SK-N-SH (cell line): ENCODE results near the gene RFX2. TPM values are rescaled to one million over a fixed set of nuclear protein-coding genes. Genes with fewer than 3 reads are reported as not detected.

Experiments
- CTCF ChIA-PET: fragments of 300-600, 350-600 bp; formaldehyde crosslinking; extraction: SDS; loops from one replicate; lab custom pipeline; 2021; lab: Yijun Ruan, JAX
- POLR2A ChIA-PET: fragments of 350-600 bp; sonication (Branson Sonifier 250); formaldehyde crosslinking; extraction: SDS; loops from one replicate; lab custom pipeline; 2020; ENCODE audit warnings: antibody characterized with exemption, inconsistent platforms; lab: Yijun Ruan, JAX
- DNase-seq: peaks from one replicate; pipeline ENCODE4 v3.0.0; 2012
- H2AFZ ChIP-seq: fragments of 200-600 bp; sonication (generic); 2 replicates; pipeline ENCODE4 v1.8.1; 2016; ENCODE audit warnings: antibody characterized with exemption, mild to moderate bottlenecking, low read depth
- H3F3A ChIP-seq: fragments of 200-600 bp; sonication (generic); replicated peaks from 2 replicates; pipeline ENCODE3; 2016; ENCODE audit warnings: antibody characterized with exemption, mild to moderate bottlenecking; ENCODE audit not compliant: insufficient read depth
- H3K27ac ChIP-seq, 2 experiments: fragments of 200-500 bp in 1 of 2; fragments of 200-600 bp in 1 of 2; sonication (Bioruptor generic) in 1 of 2; sonication (generic), shearing (Covaris generic) in 1 of 2; 2 replicates each; pipeline versions ENCODE4 v1.5.1 to v1.6.1; 2014 to 2016; ENCODE audit warnings: low read depth in 2 of 2, inconsistent platforms in 1 of 2, low read length in 1 of 2, mild to moderate bottlenecking in 1 of 2, mixed read lengths in 1 of 2
- H3K27me3 ChIP-seq: fragments of 200-600 bp; sonication (generic), shearing (Covaris generic); 2 replicates; pipeline ENCODE4 v1.6.1; 2016; ENCODE audit warnings: mixed run types; ENCODE audit not compliant: insufficient read depth
- H3K36me3 ChIP-seq, 2 experiments: fragments of 200-500 bp in 1 of 2; fragments of 200-600 bp in 1 of 2; sonication (Bioruptor generic) in 1 of 2; sonication (generic) in 1 of 2; replicated peaks in 1 of 2; 2 replicates each; pipeline versions ENCODE3 to v1.5.1; 2014 to 2016; ENCODE audit warnings: low read length in 1 of 2, mild to moderate bottlenecking in 1 of 2; ENCODE audit not compliant: insufficient read depth in 2 of 2, control insufficient read depth in 1 of 2
- H3K4me1 ChIP-seq, 2 experiments: fragments of 200-500 bp in 1 of 2; fragments of 200-600 bp in 1 of 2; sonication (Bioruptor generic) in 1 of 2; sonication (generic), shearing (Covaris generic) in 1 of 2; 2 replicates each; pipeline versions ENCODE4 v1.5.1 to v1.6.1; 2014 to 2016; ENCODE audit warnings: low read depth in 1 of 2, low read length in 1 of 2, mixed run types in 1 of 2; ENCODE audit not compliant: insufficient read depth in 2 of 2, control insufficient read depth in 1 of 2
- H3K4me2 ChIP-seq: fragments of 200-600 bp; sonication (generic), shearing (Covaris generic); 2 replicates; pipeline ENCODE4 v1.6.1; 2017; ENCODE audit warnings: mixed run types
- H3K4me3 ChIP-seq, 2 experiments: fragments of 200-500 bp in 1 of 2; fragments of 200-600 bp in 1 of 2; sonication (Bioruptor generic) in 1 of 2; sonication (generic), shearing (Covaris generic) in 1 of 2; 2 replicates each; pipeline versions ENCODE4 v1.5.1 to v1.8.1; 2014 to 2016; ENCODE audit warnings: low read depth in 2 of 2, inconsistent platforms in 1 of 2, low read length in 1 of 2, mild to moderate bottlenecking in 1 of 2, mixed read lengths in 1 of 2, moderate library complexity in 1 of 2
- H3K79me2 ChIP-seq: fragments of 200-600 bp; sonication (generic); 2 replicates; pipeline ENCODE4 v1.8.1; 2017; ENCODE audit warnings: mild to moderate bottlenecking; ENCODE audit not compliant: insufficient read depth
- H3K9ac ChIP-seq: fragments of 200-600 bp; sonication (generic); 2 replicates; pipeline ENCODE4 v1.6.1; 2017; ENCODE audit warnings: mixed run types
- H3K9me2 ChIP-seq: fragments of 200-600 bp; sonication (generic); 2 replicates; pipeline ENCODE4 v1.6.1; 2017; ENCODE audit warnings: mixed run types
- H3K9me3 ChIP-seq: fragments of 200-600 bp; sonication (generic); 2 replicates; pipeline ENCODE4 v1.6.1; 2017; ENCODE audit warnings: mixed run types, mild to moderate bottlenecking, moderate library complexity
- H4K20me1 ChIP-seq: fragments of 200-600 bp; sonication (generic); 2 replicates; pipeline ENCODE4 v1.6.1; 2017; ENCODE audit warnings: mild to moderate bottlenecking, mixed run types; ENCODE audit not compliant: insufficient read depth
- ELF1 ChIP-seq: IDR thresholded peaks from 2 replicates; pipeline ENCODE4 v1.4.0; 2012
- GABPA ChIP-seq: IDR thresholded peaks from 2 replicates; pipeline ENCODE4 v1.4.0; 2012; ENCODE audit warnings: low read depth, mild to moderate bottlenecking
- NFIC ChIP-seq: IDR thresholded peaks from 2 replicates; pipeline ENCODE4 v1.4.0; 2012; ENCODE audit warnings: borderline replicate concordance
- RCOR1 ChIP-seq: fragments of 150-350 bp; IDR thresholded peaks from 2 replicates; pipeline ENCODE4 v1.6.1; 2017; ENCODE audit warnings: antibody characterized with exemption, low read length
- SIN3A ChIP-seq: IDR thresholded peaks from 2 replicates; pipeline ENCODE4 v1.6.1; 2012; ENCODE audit warnings: low read depth, mild to moderate bottlenecking, low read length, moderate library complexity, borderline replicate concordance
- USF2 ChIP-seq: fragments of 150-350 bp; IDR thresholded peaks from 2 replicates; pipeline ENCODE4 v1.6.1; 2017; ENCODE audit warnings: antibody characterized with exemption, low read length, low read depth, borderline replicate concordance
- WGBS: methylation state at CpG from one replicate; pipeline ENCODE4 v1.1.6; 2017; ENCODE audit warnings: low lambda C conversion rate; 5-methylcytosine and 5-hydroxymethylcytosine counted together
- polyA plus RNA-seq, 3 experiments: library from polyadenylated mRNA; depleted of rRNA; stranded (reverse); fragments of >200 nt; gene quantifications; 2 replicates each; pipeline ENCODE4 v1.2.3, GENCODE V29; 2012
- TF ChIP-seq, protein P1 (sequence below): IDR thresholded peaks from 2 replicates; pipeline ENCODE4; 2012

Gene RFX2
- polyA plus RNA-seq, 1 of the 3 experiments (the other 2 are of a cell fraction) = 12.6 TPM

DNA sequence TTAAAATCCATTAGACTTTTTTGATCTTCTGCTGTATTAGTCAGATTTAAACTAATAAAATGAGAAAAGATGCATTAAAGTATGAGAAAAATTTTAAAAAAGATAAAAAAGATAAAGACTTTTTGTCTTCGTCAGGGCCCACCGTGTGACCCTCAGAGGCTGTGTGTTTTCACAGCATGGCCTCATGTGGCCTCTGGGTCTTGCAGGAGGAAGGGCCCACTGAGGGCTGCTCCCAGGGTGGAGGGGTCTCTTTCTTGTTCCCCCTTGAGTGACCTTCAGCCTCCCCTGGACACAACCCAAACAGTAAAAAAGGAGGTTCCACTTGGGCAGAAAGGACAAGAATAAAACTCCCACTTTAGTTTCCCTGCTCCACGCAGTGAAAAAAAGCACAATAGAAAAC, 75.3 kb downstream of the RFX2 start:
- CTCF ChIA-PET = interaction anchor here (0.6 to 7.5 kb wide), 5 partner anchors 13 to 231 kb away, joined by 3 to 57 read pairs (median 6); no protein-coding TSS in a partner anchor
- DNase-seq = no peak

DNA sequence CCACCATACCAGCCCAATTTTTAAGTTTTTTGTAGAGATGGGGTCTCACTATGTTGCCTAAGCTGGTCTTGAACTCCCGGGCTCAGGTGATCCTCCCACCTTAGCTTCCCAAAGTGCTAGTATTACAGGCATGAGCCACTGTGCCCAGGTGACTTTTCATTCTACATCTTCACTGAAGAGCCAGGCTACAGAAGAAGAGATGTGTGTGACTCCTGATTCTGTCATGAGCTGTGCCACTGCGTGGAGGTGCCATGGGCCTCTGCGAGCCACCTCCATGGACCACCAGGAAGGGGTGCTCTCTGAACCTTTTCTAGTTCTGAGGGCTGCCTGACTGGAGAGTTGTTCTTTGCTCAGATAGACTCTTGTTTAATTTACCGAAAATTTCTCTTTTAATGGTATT, 75.8 kb downstream of the RFX2 start:
- Histone ChIP-seq H3K4me1 (no peaks in the 10 kb centered on the region), H3K9me2 (no peaks in the 10 kb centered on the region), H3K79me2 (peaks cover 17% of the 10 kb centered on the region; the same call in 1 of the 2 replicates), H3K9ac (no peak overlapping the region), H3K27me3 (no peaks in the 10 kb centered on the region), H3K9me3 (no peaks in the 10 kb centered on the region), H3K4me3 (no peak overlapping the region), H3K4me2 (no peak overlapping the region), H3K27ac (no peak overlapping the region), H3F3A (peaks cover 4% of the 10 kb centered on the region), H2AFZ (no peak overlapping the region), H4K20me1 (no peaks in the 10 kb centered on the region), H3K36me3 (peaks cover 3 to 27% of the 10 kb centered on the region in 2 experiments)
- ChIA-PET CTCF (interaction anchor here (0.6 to 7.5 kb wide), 5 partner anchors 12 to 231 kb away, joined by 3 to 57 read pairs (median 6); no protein-coding TSS in a partner anchor), POLR2A (no interaction called here)
- TF ChIP-seq ELF1 (no peak), NFIC (no peak)
- TF ChIP-seq, protein P1, sequence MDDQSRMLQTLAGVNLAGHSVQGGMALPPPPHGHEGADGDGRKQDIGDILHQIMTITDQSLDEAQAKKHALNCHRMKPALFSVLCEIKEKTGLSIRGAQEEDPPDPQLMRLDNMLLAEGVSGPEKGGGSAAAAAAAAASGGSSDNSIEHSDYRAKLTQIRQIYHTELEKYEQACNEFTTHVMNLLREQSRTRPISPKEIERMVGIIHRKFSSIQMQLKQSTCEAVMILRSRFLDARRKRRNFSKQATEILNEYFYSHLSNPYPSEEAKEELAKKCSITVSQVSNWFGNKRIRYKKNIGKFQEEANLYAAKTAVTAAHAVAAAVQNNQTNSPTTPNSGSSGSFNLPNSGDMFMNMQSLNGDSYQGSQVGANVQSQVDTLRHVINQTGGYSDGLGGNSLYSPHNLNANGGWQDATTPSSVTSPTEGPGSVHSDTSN = no peak
- DNase-seq = no peak
- 100% methylated on average over 3 of the region's 4 CpGs for WGBS

More for the DNA sequence above, 75.3 kb downstream of the RFX2 start:
- Histone ChIP-seq H3K27ac (no peak overlapping the region), H3K9ac (no peak overlapping the region), H3K27me3 (no peaks in the 10 kb centered on the region), H3K9me3 (no peaks in the 10 kb centered on the region), H3K79me2 (peaks cover 17% of the 10 kb centered on the region; the same call in 1 of the 2 replicates), H3F3A (peaks cover 4% of the 10 kb centered on the region), H4K20me1 (no peaks in the 10 kb centered on the region), H3K9me2 (no peaks in the 10 kb centered on the region), H3K4me1 (no peaks in the 10 kb centered on the region), H3K4me3 (no peak overlapping the region), H2AFZ (no peak overlapping the region), H3K36me3 (peaks cover 6 to 22% of the 10 kb centered on the region in 2 experiments), H3K4me2 (no peak overlapping the region)
- WGBS = 94% methylated on average over 3 of the region's 3 CpGs
- TF ChIP-seq GABPA = no peak
- POLR2A ChIA-PET = no interaction called here

- ChIA-PET POLR2A (no interaction called here), CTCF (interaction anchor here (0.8 to 7.5 kb wide), 5 partner anchors 12 to 229 kb away, joined by 3 to 57 read pairs (median 10); no protein-coding TSS in a partner anchor)
- no peak overlapping the region for H3K4me2 ChIP-seq
- no peak overlapping the region for H2AFZ ChIP-seq
- H3K9me3 ChIP-seq = no peaks in the 10 kb centered on the region
- H3F3A ChIP-seq = peaks cover 4% of the 10 kb centered on the region
- DNase-seq = peak; percentile 64
- 82% methylated on average over 4 of the region's 4 CpGs for WGBS
- no peak for TF ChIP-seq SIN3A
- peak; percentile 86 for TF ChIP-seq RCOR1
- TF ChIP-seq NFIC = no peak
- TF ChIP-seq USF2 = no peak
- H4K20me1 ChIP-seq = no peaks in the 10 kb centered on the region
- H3K27me3 ChIP-seq = no peaks in the 10 kb centered on the region
- no peaks in the 10 kb centered on the region for H3K4me1 ChIP-seq
- H3K36me3 ChIP-seq = peaks cover 0 to 34% of the 10 kb centered on the region in 2 experiments
- H3K79me2 ChIP-seq = peaks cover 22% of the 10 kb centered on the region; the same call in 1 of the 2 replicates
- no peaks in the 10 kb centered on the region for H3K9me2 ChIP-seq
- no peak overlapping the region for H3K9ac ChIP-seq
- no peak overlapping the region for H3K4me3 ChIP-seq
- H3K27ac ChIP-seq = no peak overlapping the region
Observed at GRCh38 chr19:6033744-6034264, 76.5 kb downstream of the RFX2 start.
